NB4 (cell line): ENCODE measurements around the gene NR2E3.

ENCODE experiments used
- DNase-seq: peaks from one replicate; pipeline ENCODE4 v3.0.0; 2010; ENCODE audit warnings: low read depth
- H3K4me3 ChIP-seq: one replicate; pipeline ENCODE4 v1.5.1; 2011; ENCODE audit warnings: mild to moderate bottlenecking, low read depth, low read length, moderate library complexity
- MAX ChIP-seq: IDR thresholded peaks from 2 replicates; pipeline ENCODE4 v1.6.1; 2011; ENCODE audit warnings: low read depth, low read length
- MYC ChIP-seq: IDR thresholded peaks from 2 replicates; pipeline ENCODE4 v1.6.1; 2011; ENCODE audit warnings: low read depth, low read length
- POLR2A ChIP-seq: IDR thresholded peaks from 2 replicates; pipeline ENCODE4 v1.6.1; 2011; ENCODE audit warnings: mild to moderate bottlenecking; ENCODE audit not compliant: insufficient read length; ENCODE audit errors: extremely low read depth
- TF ChIP-seq, protein P1 (sequence below): IDR thresholded peaks from one replicate; pipeline ENCODE4 v1.5.1; 2012; ENCODE audit warnings: low read depth, low read length

NR2E3 gene

GRCh38 chr15:71788646-71789579 is 21.4 kb upstream of the NR2E3 start:
- DNase-seq: no peak

DNA sequence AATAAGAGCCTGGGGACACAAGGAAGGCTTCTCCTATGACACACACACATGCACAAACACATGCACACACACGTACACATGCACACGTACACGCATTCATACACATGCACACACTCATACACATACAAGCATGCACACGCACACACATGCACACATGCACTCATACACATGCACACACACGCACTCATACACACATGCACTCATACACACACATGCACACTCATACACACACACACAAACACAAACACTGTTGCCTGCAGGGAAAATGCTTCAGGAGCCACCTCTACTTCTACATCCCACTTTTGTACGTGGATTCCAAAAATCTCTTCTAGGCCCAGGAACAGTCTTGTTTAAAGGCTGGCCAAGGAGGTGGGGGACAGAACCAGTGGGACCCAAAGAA is 20.7 kb upstream of the NR2E3 start:
- no peak overlapping the region for H3K4me3 ChIP-seq
- DNase-seq: no peak
- no peak for TF ChIP-seq MAX
- no peak for TF ChIP-seq POLR2A
- TF ChIP-seq, protein P1, sequence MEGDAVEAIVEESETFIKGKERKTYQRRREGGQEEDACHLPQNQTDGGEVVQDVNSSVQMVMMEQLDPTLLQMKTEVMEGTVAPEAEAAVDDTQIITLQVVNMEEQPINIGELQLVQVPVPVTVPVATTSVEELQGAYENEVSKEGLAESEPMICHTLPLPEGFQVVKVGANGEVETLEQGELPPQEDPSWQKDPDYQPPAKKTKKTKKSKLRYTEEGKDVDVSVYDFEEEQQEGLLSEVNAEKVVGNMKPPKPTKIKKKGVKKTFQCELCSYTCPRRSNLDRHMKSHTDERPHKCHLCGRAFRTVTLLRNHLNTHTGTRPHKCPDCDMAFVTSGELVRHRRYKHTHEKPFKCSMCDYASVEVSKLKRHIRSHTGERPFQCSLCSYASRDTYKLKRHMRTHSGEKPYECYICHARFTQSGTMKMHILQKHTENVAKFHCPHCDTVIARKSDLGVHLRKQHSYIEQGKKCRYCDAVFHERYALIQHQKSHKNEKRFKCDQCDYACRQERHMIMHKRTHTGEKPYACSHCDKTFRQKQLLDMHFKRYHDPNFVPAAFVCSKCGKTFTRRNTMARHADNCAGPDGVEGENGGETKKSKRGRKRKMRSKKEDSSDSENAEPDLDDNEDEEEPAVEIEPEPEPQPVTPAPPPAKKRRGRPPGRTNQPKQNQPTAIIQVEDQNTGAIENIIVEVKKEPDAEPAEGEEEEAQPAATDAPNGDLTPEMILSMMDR: no peak
- TF ChIP-seq MYC: no peak

More at GRCh38 chr15:71788646-71789579, 21.4 kb upstream of the NR2E3 start:
- no peak overlapping the region for H3K4me3 ChIP-seq
- TF ChIP-seq MAX (no peak), MYC (no peak), POLR2A (no peak)
- TF ChIP-seq, protein P1: no peak

DNA sequence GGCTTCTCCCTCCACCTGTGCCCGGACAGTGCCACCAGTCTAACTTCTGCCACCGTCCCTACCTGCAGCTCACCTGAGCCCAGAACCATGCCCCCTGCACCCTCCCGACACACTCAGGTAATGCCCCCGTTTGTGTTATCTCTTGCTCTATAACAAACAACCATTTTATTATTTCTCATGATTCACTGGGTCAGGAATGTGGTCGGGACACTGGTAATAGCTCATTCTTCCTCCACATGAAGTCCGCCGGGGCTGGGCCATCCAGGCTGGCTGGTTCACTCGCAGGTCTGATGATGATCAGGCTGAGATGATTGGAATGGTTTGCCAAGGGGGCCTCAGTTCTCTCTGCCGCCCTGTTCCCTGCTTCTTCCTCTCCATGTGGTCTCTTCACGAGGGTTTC is 20.3 kb upstream of the NR2E3 start:
- DNase-seq: no peak
- TF ChIP-seq MAX: no peak
- TF ChIP-seq, protein P1: no peak
- no peak for TF ChIP-seq MYC
- no peak for TF ChIP-seq POLR2A
- H3K4me3 ChIP-seq: no peak overlapping the region

DNA sequence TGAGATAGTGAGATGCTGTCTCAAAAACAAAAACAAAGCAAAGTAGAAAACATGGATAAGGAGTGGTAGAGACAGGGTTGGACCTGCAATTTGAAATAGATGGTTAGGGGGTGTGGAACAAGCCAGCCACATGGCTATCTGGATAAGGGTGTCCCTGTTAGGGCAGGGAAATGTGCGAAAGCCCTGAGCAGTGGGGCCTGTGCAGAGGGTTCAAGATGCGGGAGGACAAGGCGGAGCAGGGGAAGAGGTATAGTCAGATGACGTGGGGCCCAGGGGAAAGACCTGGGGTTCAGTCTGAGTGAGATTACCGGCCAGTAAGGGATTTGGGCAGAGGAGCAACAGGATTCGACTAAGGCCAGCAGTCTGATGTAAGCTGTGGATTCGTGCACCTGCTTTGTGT is 18.4 kb upstream of the NR2E3 start:
- DNase-seq: no peak
- TF ChIP-seq, protein P1: no peak
- TF ChIP-seq MYC: no peak
- TF ChIP-seq POLR2A: no peak
- no peak for TF ChIP-seq MAX

GRCh38 chr15:71792521-71792920 is 17.8 kb upstream of the NR2E3 start:
- no peak for DNase-seq

More for the DNA sequence above, 18.4 kb upstream of the NR2E3 start:
- no peak overlapping the region for H3K4me3 ChIP-seq

More at GRCh38 chr15:71792521-71792920, 17.8 kb upstream of the NR2E3 start:
- TF ChIP-seq MYC (no peak), POLR2A (no peak), MAX (no peak)
- TF ChIP-seq, protein P1: no peak
- H3K4me3 ChIP-seq: no peak overlapping the region
